MM.1S (cell line): ENCODE results near the gene LAMA3.

Experiments used
- DNase-seq: peaks from one replicate; pipeline ENCODE4 v3.0.0-alpha.2; 2015
- H2AFZ ChIP-seq: fragments of 300-600 bp; sonication (generic); 2 replicates; pipeline ENCODE4 v1.6.0; 2016; ENCODE audit warnings: antibody characterized with exemption, low read length
- H3F3A ChIP-seq: fragments of 300-600 bp; sonication (generic); 2 replicates; pipeline ENCODE4 v1.6.1; 2016; ENCODE audit warnings: mild to moderate bottlenecking, antibody characterized with exemption, low read length, moderate library complexity, mixed read lengths; ENCODE audit not compliant: insufficient read depth
- H3K27ac ChIP-seq: fragments of 300-600 bp; sonication (generic); 2 replicates; pipeline ENCODE4 v1.5.1; 2016; ENCODE audit warnings: mild to moderate bottlenecking, low read length
- H3K27me3 ChIP-seq: fragments of 300-600 bp; sonication (generic); replicated peaks from 2 replicates; pipeline ENCODE4 v1.6.0; 2016; ENCODE audit warnings: low read length; ENCODE audit not compliant: insufficient read depth
- H3K36me3 ChIP-seq: fragments of 300-600 bp; sonication (generic); replicated peaks from 2 replicates; pipeline ENCODE4 v1.6.1; 2016; ENCODE audit warnings: mild to moderate bottlenecking, low read length, mixed read lengths; ENCODE audit not compliant: insufficient read depth
- H3K4me1 ChIP-seq: fragments of 300-600 bp; sonication (generic); 2 replicates; pipeline ENCODE4 v1.6.1; 2016; ENCODE audit warnings: low read length, mixed read lengths
- H3K4me2 ChIP-seq: fragments of 300-600 bp; sonication (generic); 2 replicates; pipeline ENCODE4 v1.6.0; 2016; ENCODE audit warnings: low read depth, low read length
- H3K4me3 ChIP-seq: fragments of 300-600 bp; sonication (generic); 2 replicates; pipeline ENCODE4 v1.5.1; 2016; ENCODE audit warnings: low read length, mixed read lengths
- H3K79me2 ChIP-seq: fragments of 300-600 bp; sonication (generic); 2 replicates; pipeline ENCODE4 v1.6.1; 2016; ENCODE audit warnings: mixed run types, low read length, mixed read lengths
- H3K9ac ChIP-seq: fragments of 300-600 bp; sonication (generic); 2 replicates; pipeline ENCODE4 v1.6.1; 2016; ENCODE audit warnings: low read length, mixed read lengths
- H3K9me2 ChIP-seq: fragments of 300-600 bp; sonication (generic); replicated peaks from 2 replicates; pipeline ENCODE4 v1.6.1; 2016; ENCODE audit warnings: mild to moderate bottlenecking, low read length, mixed read lengths; ENCODE audit not compliant: insufficient read depth
- H3K9me3 ChIP-seq: fragments of 300-600 bp; sonication (generic); replicated peaks from 2 replicates; pipeline ENCODE4 v1.6.1; 2016; ENCODE audit warnings: mild to moderate bottlenecking, low read length, mixed read lengths; ENCODE audit not compliant: insufficient read depth
- H4K20me1 ChIP-seq: fragments of 300-600 bp; sonication (generic); 2 replicates; pipeline ENCODE4 v1.6.1; 2016; ENCODE audit warnings: mild to moderate bottlenecking, low read length, moderate library complexity, mixed read lengths; ENCODE audit not compliant: insufficient read depth
- EZH2 ChIP-seq: fragments of 300-600 bp; sonication (generic); optimal IDR thresholded peaks from 2 replicates; pipeline ENCODE3; 2017; ENCODE audit warnings: low read depth, mild to moderate bottlenecking, antibody characterized with exemption, low read length, mixed read lengths
- EZH2phosphoT487 ChIP-seq: fragments of 300-600 bp; sonication (generic); IDR thresholded peaks from 2 replicates; pipeline ENCODE4 v1.6.1; 2018; ENCODE audit warnings: antibody characterized with exemption, low read length
- TF ChIP-seq, protein P1 (sequence below): fragments of 300-600 bp; sonication (generic); IDR thresholded peaks from 2 replicates; pipeline ENCODE4 v1.5.1; 2016; ENCODE audit warnings: antibody characterized with exemption, low read length, mixed read lengths

The LAMA3 gene

GRCh38 chr18:23803755-23804154, 114.5 kb downstream of the LAMA3 start:
- Histone ChIP-seq H2AFZ (no peak overlapping the region), H3K9ac (no peak overlapping the region)
- no peak for DNase-seq

DNA sequence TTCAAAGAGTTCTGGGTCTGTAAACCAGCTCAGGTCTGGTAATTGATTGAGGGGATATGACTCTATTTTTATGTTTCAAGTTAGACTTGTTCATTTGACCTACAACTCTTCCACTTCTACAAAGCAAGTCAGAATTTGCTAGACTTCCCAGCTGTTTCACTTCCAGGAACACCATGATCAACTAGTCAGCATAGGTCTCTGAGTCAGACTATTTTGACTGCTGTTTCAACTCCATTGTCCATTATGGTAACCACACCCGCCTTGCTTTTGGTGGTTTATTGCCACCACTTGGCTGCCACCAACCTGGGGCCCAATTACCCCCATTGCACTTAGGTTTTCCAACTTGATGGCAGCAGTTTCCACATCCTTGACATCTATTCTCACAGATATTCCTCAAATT, 116.6 kb downstream of the LAMA3 start:
- DNase-seq = no peak
- no peaks in the 10 kb centered on the region for H3K9me2 ChIP-seq
- no peaks in the 10 kb centered on the region for H3F3A ChIP-seq
- H3K79me2 ChIP-seq = no peaks in the 10 kb centered on the region
- H3K36me3 ChIP-seq = no peaks in the 10 kb centered on the region
- H3K27ac ChIP-seq = no peak overlapping the region
- no peak overlapping the region for H3K4me2 ChIP-seq
- H3K9ac ChIP-seq = no peak overlapping the region
- H3K9me3 ChIP-seq = no peaks in the 10 kb centered on the region
- no peaks in the 10 kb centered on the region for H3K27me3 ChIP-seq
- H3K4me3 ChIP-seq = no peak overlapping the region
- H4K20me1 ChIP-seq = no peaks in the 10 kb centered on the region
- no peak for TF ChIP-seq EZH2phosphoT487
- H3K4me1 ChIP-seq = no peaks in the 10 kb centered on the region
- H2AFZ ChIP-seq = no peak overlapping the region

More at GRCh38 chr18:23803755-23804154, 114.5 kb downstream of the LAMA3 start:
- Histone ChIP-seq H3K36me3 (no peaks in the 10 kb centered on the region), H3K79me2 (no peaks in the 10 kb centered on the region), H3K9me3 (no peaks in the 10 kb centered on the region), H3F3A (no peaks in the 10 kb centered on the region), H3K27ac (no peak overlapping the region), H4K20me1 (no peaks in the 10 kb centered on the region), H3K9me2 (no peaks in the 10 kb centered on the region), H3K4me2 (no peak overlapping the region), H3K4me1 (no peaks in the 10 kb centered on the region), H3K4me3 (no peak overlapping the region), H3K27me3 (no peaks in the 10 kb centered on the region)
- no peak for TF ChIP-seq EZH2
- TF ChIP-seq, protein P1, sequence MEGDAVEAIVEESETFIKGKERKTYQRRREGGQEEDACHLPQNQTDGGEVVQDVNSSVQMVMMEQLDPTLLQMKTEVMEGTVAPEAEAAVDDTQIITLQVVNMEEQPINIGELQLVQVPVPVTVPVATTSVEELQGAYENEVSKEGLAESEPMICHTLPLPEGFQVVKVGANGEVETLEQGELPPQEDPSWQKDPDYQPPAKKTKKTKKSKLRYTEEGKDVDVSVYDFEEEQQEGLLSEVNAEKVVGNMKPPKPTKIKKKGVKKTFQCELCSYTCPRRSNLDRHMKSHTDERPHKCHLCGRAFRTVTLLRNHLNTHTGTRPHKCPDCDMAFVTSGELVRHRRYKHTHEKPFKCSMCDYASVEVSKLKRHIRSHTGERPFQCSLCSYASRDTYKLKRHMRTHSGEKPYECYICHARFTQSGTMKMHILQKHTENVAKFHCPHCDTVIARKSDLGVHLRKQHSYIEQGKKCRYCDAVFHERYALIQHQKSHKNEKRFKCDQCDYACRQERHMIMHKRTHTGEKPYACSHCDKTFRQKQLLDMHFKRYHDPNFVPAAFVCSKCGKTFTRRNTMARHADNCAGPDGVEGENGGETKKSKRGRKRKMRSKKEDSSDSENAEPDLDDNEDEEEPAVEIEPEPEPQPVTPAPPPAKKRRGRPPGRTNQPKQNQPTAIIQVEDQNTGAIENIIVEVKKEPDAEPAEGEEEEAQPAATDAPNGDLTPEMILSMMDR = no peak
- TF ChIP-seq EZH2phosphoT487 = no peak

GRCh38 chr18:23809415-23809814, 120.2 kb downstream of the LAMA3 start:
- no peaks in the 10 kb centered on the region for H3K36me3 ChIP-seq
- H2AFZ ChIP-seq = no peak overlapping the region
- no peak overlapping the region for H3K4me2 ChIP-seq
- no peaks in the 10 kb centered on the region for H3K27me3 ChIP-seq
- H3K27ac ChIP-seq = no peak overlapping the region
- H3K4me1 ChIP-seq = no peaks in the 10 kb centered on the region
- H3K9me2 ChIP-seq = no peaks in the 10 kb centered on the region
- DNase-seq = no peak
- no peak overlapping the region for H3K4me3 ChIP-seq
- no peak overlapping the region for H3K9ac ChIP-seq
- TF ChIP-seq EZH2 (no peak), EZH2phosphoT487 (no peak)
- TF ChIP-seq, protein P1 = no peak
- H4K20me1 ChIP-seq = no peaks in the 10 kb centered on the region
- no peaks in the 10 kb centered on the region for H3K79me2 ChIP-seq
- H3K9me3 ChIP-seq = no peaks in the 10 kb centered on the region
- no peaks in the 10 kb centered on the region for H3F3A ChIP-seq

GRCh38 chr18:23810396-23810795, 121.1 kb downstream of the LAMA3 start:
- no peaks in the 10 kb centered on the region for H3K9me3 ChIP-seq
- no peaks in the 10 kb centered on the region for H3F3A ChIP-seq
- H3K36me3 ChIP-seq = no peaks in the 10 kb centered on the region
- no peaks in the 10 kb centered on the region for H3K4me1 ChIP-seq
- no peak overlapping the region for H3K9ac ChIP-seq
- no peaks in the 10 kb centered on the region for H3K79me2 ChIP-seq
- no peaks in the 10 kb centered on the region for H3K9me2 ChIP-seq
- H2AFZ ChIP-seq = no peak overlapping the region
- H3K4me2 ChIP-seq = no peak overlapping the region
- H3K27ac ChIP-seq = no peak overlapping the region
- H4K20me1 ChIP-seq = no peaks in the 10 kb centered on the region
- DNase-seq = no peak
- H3K4me3 ChIP-seq = no peak overlapping the region
- H3K27me3 ChIP-seq = no peaks in the 10 kb centered on the region
- no peak for TF ChIP-seq EZH2
- TF ChIP-seq EZH2phosphoT487 = no peak
- TF ChIP-seq, protein P1 = no peak
